ENCODE results near the gene SCRT2.

Gene SCRT2

GRCh38 chr20:635893-636338 is 39.7 kb downstream of the SCRT2 start:
- peak; percentile 21 for DNase-seq (ENCODE audit: low read depth)
- H3K4me3 ChIP-seq (ENCODE audit: low read length): no peak overlapping the region
- TF ChIP-seq CTCF (IDR thresholded peaks at IDR 0.05; ENCODE audit: insufficient read depth, low read depth, low read length, missing control alignments): no peak

GRCh38 chr20:635028-635892 is 40.3 kb downstream of the SCRT2 start:
- no peak overlapping the region for H3K4me3 ChIP-seq (ENCODE audit: low read length)
- DNase-seq (ENCODE audit: low read depth): no peak
- no peak for TF ChIP-seq CTCF (IDR thresholded peaks at IDR 0.05; ENCODE audit: insufficient read depth, low read depth, low read length, missing control alignments)

DNA sequence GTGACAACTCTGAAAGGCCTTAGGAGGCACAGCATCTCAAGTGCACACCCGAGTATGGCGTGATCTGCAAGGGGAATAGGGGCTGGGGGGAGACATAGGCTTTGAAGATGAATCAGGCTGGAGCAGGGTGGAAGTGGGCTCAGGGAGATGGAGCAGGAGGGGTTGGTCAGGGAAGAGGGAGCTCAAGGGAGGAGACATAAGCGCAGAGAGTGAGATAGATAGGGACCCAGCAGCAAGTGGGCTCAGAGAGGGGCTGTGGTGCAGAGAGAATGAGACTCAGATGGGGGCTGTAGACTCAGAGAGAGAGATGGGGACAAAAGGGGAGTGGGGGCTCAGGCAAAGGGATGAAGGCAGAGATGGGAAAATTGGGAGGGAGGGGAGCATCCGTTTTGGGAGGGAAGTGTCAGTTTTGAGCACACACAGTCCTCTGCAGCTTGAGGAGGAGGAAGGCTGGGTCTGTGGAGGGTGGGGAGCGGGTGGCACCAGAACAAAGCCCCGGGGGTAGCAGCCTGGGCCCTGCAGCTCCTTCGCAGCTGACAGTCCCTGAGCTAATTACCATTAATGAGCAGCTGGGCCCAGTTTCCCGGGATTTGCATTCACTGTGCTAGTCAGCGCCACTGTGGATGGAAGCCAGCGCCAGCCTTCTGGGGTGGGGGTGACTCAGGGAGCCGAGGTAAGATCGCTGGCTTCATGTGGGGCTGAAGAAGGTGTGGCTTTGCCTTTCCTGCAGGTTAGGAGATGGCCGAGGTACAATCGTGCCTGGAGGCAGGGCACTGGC is 41.3 kb downstream of the SCRT2 start:
- H3K4me3 ChIP-seq (ENCODE audit: low read length): no peak overlapping the region
- DNase-seq (ENCODE audit: low read depth): no peak
- TF ChIP-seq CTCF (IDR thresholded peaks at IDR 0.05; ENCODE audit: insufficient read depth, low read depth, low read length, missing control alignments): no peak

DNA sequence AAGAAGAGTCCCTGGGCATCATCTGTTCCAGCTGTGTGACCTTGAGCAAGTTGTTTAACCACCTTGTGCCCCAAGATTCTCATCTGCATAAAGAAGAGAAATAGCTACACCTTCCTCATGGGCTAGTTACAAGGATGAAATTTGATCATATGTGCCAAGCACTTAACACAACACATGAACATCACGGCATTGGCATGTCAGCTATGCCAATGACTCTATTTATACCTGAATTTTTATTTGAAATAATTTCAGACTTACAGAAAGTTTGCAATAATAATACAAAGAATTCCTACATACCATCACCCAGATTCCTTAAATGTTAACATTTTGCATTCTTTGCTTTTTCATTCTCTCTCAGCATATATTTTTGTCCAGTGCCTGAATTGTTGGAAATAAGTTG is 44.5 kb downstream of the SCRT2 start:
- no peak for TF ChIP-seq CTCF (IDR thresholded peaks at IDR 0.05; ENCODE audit: insufficient read depth, low read depth, low read length, missing control alignments)

DNA sequence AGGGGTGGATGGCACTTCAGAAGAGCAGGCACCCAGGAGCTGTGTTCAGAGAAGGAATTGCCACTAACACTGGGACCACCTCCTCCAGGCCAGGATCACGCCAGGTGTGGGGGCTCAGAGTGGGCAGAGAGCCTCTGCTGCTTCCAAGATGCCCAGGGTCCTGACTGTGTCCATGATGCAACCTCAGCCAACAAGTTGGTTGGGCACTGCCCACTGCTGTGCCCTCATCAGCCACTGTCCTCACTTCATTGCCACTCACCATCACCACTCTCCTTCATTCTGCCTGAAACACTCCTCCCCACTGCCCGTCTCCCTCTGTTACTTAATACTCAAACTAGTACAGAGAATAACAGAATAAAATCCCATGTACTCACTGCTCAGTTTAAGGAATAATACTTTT is 49.0 kb downstream of the SCRT2 start:
- no peak for TF ChIP-seq CTCF (IDR thresholded peaks at IDR 0.05; ENCODE audit: insufficient read depth, low read depth, low read length, missing control alignments)
- DNase-seq (ENCODE audit: low read depth): no peak
- no peak overlapping the region for H3K4me3 ChIP-seq (ENCODE audit: low read length)

More for the DNA sequence above, 44.5 kb downstream of the SCRT2 start:
- DNase-seq (ENCODE audit: low read depth): no peak
- no peak overlapping the region for H3K4me3 ChIP-seq (ENCODE audit: low read length)

GRCh38 chr20:625360-625932 is 50.2 kb downstream of the SCRT2 start:
- no peak overlapping the region for H3K4me3 ChIP-seq (ENCODE audit: low read length)
- TF ChIP-seq CTCF (IDR thresholded peaks at IDR 0.05; ENCODE audit: insufficient read depth, low read depth, low read length, missing control alignments): no peak
- DNase-seq (ENCODE audit: low read depth): no peak
